ENCODE data around the gene C17orf113.

The C17orf113 gene

DNA sequence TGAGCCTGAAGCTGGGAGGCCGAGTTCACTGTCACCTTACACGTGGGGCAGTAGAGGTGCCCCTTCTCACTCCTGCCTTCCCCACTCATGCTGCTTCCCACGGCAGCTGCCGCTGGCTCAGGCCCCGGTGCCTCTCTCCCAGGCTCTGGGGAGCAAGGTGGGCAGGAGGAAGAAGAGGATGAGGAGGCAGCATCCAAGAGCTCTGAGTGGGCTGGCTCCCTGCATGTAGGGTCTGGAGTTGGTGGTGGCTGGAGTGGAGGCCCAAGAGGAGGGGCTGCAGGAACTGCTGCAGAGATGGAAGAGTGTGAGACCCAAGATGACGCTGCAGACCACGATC lies 21.6 kb downstream of the C17orf113 start:
- DNase-seq (ENCODE audit: low read depth) = no peak
- TF ChIP-seq, protein P1, sequence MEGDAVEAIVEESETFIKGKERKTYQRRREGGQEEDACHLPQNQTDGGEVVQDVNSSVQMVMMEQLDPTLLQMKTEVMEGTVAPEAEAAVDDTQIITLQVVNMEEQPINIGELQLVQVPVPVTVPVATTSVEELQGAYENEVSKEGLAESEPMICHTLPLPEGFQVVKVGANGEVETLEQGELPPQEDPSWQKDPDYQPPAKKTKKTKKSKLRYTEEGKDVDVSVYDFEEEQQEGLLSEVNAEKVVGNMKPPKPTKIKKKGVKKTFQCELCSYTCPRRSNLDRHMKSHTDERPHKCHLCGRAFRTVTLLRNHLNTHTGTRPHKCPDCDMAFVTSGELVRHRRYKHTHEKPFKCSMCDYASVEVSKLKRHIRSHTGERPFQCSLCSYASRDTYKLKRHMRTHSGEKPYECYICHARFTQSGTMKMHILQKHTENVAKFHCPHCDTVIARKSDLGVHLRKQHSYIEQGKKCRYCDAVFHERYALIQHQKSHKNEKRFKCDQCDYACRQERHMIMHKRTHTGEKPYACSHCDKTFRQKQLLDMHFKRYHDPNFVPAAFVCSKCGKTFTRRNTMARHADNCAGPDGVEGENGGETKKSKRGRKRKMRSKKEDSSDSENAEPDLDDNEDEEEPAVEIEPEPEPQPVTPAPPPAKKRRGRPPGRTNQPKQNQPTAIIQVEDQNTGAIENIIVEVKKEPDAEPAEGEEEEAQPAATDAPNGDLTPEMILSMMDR (IDR thresholded peaks at IDR 0.05; ENCODE audit: insufficient read depth, low read depth, low read length, missing control alignments) = no peak
- H3K4me3 ChIP-seq (ENCODE audit: low read length) = no peak overlapping the region

- TF ChIP-seq, protein P1 (IDR thresholded peaks at IDR 0.05; ENCODE audit: insufficient read depth, low read depth, low read length, missing control alignments) = peak; percentile 46
- DNase-seq (ENCODE audit: low read depth) = peak; percentile 41
- no peak overlapping the region for H3K4me3 ChIP-seq (ENCODE audit: low read length)
These were observed 22.2 kb downstream of the C17orf113 start for GRCh38 chr17:42027961-42028790.

GRCh38 chr17:42027590-42027889 lies 22.9 kb downstream of the C17orf113 start:
- TF ChIP-seq, protein P1 (IDR thresholded peaks at IDR 0.05; ENCODE audit: insufficient read depth, low read depth, low read length, missing control alignments) = no peak
- no peak overlapping the region for H3K4me3 ChIP-seq (ENCODE audit: low read length)
- DNase-seq (ENCODE audit: low read depth) = no peak

DNA sequence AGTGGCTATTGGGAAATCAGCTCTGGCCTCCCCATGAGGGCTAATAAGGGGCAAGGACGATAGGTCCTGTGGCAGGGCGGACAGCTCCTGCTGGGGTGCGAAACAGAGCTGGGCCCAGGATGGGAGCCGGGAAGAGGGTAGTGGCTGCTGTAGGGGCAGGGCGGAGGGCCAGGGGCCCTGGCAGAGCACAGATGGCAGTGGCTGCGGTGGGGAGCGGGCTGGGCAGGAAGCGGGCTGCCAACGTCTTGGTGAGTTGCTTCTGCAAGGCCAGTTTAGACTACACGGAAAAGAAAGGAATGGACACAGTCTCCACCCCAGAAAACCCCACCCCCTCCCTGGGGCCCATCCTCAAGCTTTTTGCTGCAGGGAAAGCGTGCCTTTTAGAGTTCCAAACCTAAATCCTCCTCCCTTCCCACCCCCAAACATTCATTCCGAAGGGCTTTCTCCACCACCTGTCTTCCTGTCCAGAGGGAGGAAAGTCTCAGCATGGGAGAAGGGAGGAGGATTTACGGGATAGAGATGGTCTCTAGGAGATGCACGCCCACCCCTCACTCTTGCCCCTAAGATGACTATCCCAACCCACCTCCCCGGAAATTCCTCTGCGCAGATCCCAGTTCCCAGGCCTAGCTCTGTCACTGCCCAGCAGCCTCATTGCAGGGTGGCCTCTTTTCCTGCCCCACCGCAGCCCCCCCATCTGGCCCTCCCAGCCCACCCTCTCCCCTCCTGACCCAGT lies 23.4 kb downstream of the C17orf113 start:
- TF ChIP-seq, protein P1 (IDR thresholded peaks at IDR 0.05; ENCODE audit: insufficient read depth, low read depth, low read length, missing control alignments) = no peak
- no peak for DNase-seq (ENCODE audit: low read depth)
- no peak overlapping the region for H3K4me3 ChIP-seq (ENCODE audit: low read length)

GRCh38 chr17:42025936-42026335 lies 24.5 kb downstream of the C17orf113 start:
- no peak for DNase-seq (ENCODE audit: low read depth)
- no peak overlapping the region for H3K4me3 ChIP-seq (ENCODE audit: low read length)
- TF ChIP-seq, protein P1 (IDR thresholded peaks at IDR 0.05; ENCODE audit: insufficient read depth, low read depth, low read length, missing control alignments) = no peak

DNA sequence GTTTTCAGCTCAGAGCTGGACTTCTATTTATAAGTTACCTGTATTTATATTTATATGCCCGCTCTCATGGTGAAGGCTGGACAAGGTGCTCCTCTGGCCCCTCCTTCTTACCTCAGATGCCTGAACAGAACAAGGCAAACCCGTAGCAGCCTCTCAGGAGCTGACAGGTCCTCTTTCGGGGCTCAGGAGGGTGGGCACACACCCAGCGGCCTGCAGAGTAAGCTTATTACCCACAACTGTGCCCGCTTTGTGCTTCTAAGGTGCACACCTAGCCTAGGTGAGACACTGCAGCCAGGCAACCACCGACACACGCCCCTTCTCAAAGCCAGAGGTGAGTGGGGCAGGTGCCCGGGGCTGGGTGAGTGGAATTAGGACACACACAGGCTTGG lies 25.2 kb downstream of the C17orf113 start:
- TF ChIP-seq, protein P1 (IDR thresholded peaks at IDR 0.05; ENCODE audit: insufficient read depth, low read depth, low read length, missing control alignments) = no peak
- no peak for DNase-seq (ENCODE audit: low read depth)
- H3K4me3 ChIP-seq (ENCODE audit: low read length) = no peak overlapping the region
